Mesothelial cell of epicardium (in vitro differentiated cells): Measurements from ENCODE around the gene ADRA2B. TPM values are rescaled to one million over a fixed set of nuclear protein-coding genes. Genes with fewer than 3 reads are reported as not detected.

Experiments used
- DNase-seq, 2 experiments: peaks; one replicate each; pipeline ENCODE4 v3.0.0; 2021; ENCODE audit warnings: low spot score in 2 of 2; ENCODE audit not compliant: unreplicated experiment in 2 of 2
- H3K27ac Mint-ChIP-seq: 2 replicates; pipeline ENCODE4 v1.8.0; 2021; ENCODE audit warnings: mixed read lengths
- H3K27me3 Mint-ChIP-seq: 2 replicates; pipeline ENCODE4 v1.8.0; 2021; ENCODE audit warnings: low read depth, mixed read lengths
- H3K36me3 Mint-ChIP-seq: 2 replicates; pipeline ENCODE4 v1.8.0; 2021; ENCODE audit warnings: mixed read lengths
- H3K4me1 Mint-ChIP-seq: 2 replicates; pipeline ENCODE4 v1.8.0; 2021; ENCODE audit warnings: mixed read lengths
- H3K4me3 Mint-ChIP-seq: 2 replicates; pipeline ENCODE4 v1.8.0; 2021; ENCODE audit warnings: mild to moderate bottlenecking, moderate library complexity, mixed read lengths
- H3K9me3 Mint-ChIP-seq: 2 replicates; pipeline ENCODE4 v1.8.0; 2021; ENCODE audit warnings: mixed read lengths
- total RNA-seq: library from RNA; stranded (reverse); gene quantifications from 3 replicates; pipeline ENCODE4 v1.2.1, GENCODE V29; 2021
- TF ChIP-seq, protein P1 (sequence below): fragments of 200-600 bp; sonication (generic); IDR thresholded peaks from one replicate; pipeline ENCODE4 v1.5.0; 2021; ENCODE audit warnings: antibody characterized with exemption; ENCODE audit not compliant: unreplicated experiment

Gene ADRA2B
- total RNA-seq, 1 donor from 2014 or later: 0.56 TPM

DNA sequence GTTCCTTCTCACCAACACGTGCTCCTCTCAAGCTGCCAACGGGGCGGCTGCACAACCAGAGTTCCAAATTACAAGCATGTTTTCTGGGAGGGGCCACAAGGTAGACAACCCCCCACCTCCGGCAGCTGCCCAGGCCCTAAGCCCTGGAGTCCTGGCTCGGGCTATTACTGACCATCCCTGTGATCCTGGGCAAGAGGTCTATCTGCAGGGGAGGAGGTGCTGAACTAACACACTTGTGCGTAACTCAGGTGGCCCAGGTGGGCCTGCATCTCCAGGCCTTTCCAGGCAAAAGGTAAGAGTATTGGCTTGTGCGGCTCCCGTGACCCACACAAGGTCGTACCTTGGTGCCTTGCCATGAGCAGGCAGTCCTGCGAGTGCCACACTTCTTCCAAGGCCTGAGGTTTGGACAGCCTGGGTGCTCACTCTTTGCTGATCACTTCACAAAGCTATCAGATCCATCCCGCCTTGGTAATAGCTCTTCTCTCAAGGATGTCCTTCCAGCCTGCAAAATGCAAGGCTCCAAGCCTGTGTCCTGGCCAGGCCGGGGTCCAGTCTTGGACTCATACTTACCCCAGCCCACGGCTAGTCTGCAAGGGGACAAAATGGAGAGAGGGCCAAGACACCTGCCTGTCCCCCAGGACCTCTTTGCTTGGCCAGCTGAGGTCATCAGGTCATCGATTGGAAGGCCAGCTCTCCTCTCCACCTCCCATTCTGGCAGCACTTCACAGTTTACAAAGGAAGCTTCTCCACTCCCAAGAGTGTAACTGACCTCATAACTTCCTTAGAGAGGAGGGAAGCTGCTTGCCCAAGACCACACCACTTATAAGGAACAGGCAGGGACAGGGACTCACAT, 33.9 kb downstream of the ADRA2B start:
- no peaks in the 10 kb centered on the region for H3K4me1 Mint-ChIP-seq
- TF ChIP-seq, protein P1, sequence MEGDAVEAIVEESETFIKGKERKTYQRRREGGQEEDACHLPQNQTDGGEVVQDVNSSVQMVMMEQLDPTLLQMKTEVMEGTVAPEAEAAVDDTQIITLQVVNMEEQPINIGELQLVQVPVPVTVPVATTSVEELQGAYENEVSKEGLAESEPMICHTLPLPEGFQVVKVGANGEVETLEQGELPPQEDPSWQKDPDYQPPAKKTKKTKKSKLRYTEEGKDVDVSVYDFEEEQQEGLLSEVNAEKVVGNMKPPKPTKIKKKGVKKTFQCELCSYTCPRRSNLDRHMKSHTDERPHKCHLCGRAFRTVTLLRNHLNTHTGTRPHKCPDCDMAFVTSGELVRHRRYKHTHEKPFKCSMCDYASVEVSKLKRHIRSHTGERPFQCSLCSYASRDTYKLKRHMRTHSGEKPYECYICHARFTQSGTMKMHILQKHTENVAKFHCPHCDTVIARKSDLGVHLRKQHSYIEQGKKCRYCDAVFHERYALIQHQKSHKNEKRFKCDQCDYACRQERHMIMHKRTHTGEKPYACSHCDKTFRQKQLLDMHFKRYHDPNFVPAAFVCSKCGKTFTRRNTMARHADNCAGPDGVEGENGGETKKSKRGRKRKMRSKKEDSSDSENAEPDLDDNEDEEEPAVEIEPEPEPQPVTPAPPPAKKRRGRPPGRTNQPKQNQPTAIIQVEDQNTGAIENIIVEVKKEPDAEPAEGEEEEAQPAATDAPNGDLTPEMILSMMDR: no peak
- H3K27ac Mint-ChIP-seq: no peak overlapping the region
- H3K9me3 Mint-ChIP-seq: peaks cover 20% of the 10 kb centered on the region
- H3K36me3 Mint-ChIP-seq: no peaks in the 10 kb centered on the region
- no peak overlapping the region for H3K4me3 Mint-ChIP-seq
- H3K27me3 Mint-ChIP-seq: peaks cover 13% of the 10 kb centered on the region
- DNase-seq: no peak

DNA sequence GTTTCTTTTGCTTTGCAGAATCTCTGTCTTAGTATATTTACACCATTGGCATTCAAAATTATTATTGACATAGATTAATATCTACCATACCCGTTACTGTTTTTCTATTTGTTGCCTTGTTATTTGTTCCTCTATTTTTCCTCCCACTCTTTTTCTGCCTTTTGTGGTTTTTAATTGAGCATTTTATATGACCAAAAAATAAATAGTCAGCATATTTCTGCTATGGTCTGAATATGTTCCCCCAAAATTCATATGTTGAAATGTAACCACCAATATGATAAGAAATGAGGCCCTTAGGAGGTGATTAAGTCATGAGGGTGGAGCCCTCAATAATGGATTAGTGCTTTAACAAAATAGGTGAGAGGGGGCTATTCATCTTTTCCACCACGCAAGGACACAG, 35.3 kb downstream of the ADRA2B start:
- no peak overlapping the region for H3K27ac Mint-ChIP-seq
- no peaks in the 10 kb centered on the region for H3K4me1 Mint-ChIP-seq
- H3K27me3 Mint-ChIP-seq: peaks cover 13% of the 10 kb centered on the region
- TF ChIP-seq, protein P1: no peak
- DNase-seq: no peak
- no peak overlapping the region for H3K4me3 Mint-ChIP-seq
- no peaks in the 10 kb centered on the region for H3K36me3 Mint-ChIP-seq
- peaks cover 16% of the 10 kb centered on the region for H3K9me3 Mint-ChIP-seq

DNA sequence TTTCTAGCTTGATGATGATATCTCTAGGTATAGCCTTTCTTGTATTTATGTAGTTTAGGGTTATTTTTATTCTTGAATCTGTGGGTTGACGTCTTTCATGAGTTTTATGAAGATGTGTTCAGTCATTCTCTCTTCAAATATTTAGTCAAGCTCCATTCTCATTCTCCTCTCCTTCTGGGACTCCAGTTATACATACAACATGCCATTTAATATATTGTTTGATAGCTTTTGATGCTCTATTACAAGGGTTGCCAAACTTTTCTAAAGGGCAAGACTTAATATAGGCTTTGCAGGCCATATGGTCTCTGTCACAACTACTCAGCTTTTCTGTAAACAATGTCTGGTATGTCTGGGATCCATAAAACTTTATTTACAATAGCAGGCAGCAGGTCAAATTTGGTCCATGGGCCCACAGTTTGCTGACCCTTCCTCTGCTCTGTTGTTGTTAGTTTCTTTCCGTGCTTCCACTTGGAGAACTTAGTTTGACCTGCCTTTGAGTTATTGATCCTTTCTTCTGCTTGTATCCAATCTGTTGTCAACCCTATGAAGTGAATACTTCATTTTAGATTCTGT, 41.1 kb downstream of the ADRA2B start:
- TF ChIP-seq, protein P1: no peak
- no peak overlapping the region for H3K27ac Mint-ChIP-seq

DNA sequence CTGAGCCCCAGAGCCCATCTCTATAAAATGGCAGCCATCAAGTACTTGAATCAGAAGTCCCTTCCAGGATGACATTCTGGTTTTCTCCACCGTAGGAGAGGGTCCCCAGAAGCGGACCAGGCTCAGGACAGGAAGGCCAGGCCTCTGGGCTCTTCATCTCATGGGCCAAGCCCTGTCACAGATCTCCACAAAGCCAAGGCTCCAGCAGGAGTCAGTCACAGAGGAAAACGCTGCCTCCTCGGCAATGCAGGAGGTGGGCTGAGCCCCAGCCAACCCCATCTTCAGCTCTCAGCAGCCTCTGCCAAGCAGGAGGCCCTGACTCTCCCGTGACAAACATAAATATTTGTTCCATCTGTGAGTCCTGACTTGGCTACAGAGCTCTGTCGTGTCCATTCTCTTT, 42.2 kb downstream of the ADRA2B start:
- TF ChIP-seq, protein P1: no peak
- no peak overlapping the region for H3K27ac Mint-ChIP-seq
- no peaks in the 10 kb centered on the region for H3K36me3 Mint-ChIP-seq
- H3K4me3 Mint-ChIP-seq: no peak overlapping the region
- H3K9me3 Mint-ChIP-seq: peaks cover 26% of the 10 kb centered on the region
- H3K4me1 Mint-ChIP-seq: no peaks in the 10 kb centered on the region
- no peak for DNase-seq
- H3K27me3 Mint-ChIP-seq: peaks cover 1% of the 10 kb centered on the region

More for the DNA sequence above, 41.1 kb downstream of the ADRA2B start:
- Mint-ChIP-seq H3K36me3 (no peaks in the 10 kb centered on the region), H3K9me3 (peaks cover 26% of the 10 kb centered on the region), H3K27me3 (peaks cover 8% of the 10 kb centered on the region), H3K4me1 (no peaks in the 10 kb centered on the region), H3K4me3 (no peak overlapping the region)
- no peak for DNase-seq

DNA sequence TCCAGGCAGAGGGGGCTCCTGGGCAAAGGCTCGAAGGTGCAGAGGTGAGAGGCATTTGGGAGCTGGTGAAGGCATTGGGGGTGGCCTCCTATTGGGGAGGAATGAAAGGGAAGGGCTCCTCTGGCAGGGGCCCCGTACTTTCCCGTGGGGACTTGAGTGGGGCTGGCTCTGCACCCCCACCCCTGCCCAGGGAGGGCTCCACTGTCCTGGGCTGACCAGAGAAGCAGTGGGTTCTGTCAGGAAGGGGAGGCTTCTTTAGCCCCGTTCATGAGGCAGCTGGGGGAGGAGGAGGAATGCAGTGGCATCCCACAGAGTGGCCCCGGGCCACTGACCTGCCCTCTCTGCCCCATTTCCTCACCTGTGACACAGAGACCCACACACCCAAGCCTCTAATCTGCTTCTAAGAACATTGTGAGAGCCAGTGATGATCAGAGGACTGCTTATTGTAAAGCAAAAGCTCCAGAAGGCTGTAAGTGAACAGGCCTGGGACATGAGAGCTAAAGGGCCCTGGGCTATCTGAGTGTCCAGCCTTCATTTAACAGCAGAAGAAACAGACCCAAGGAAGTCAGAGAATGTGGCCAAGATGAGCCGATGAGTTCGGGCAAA, 43.1 kb downstream of the ADRA2B start:
- Mint-ChIP-seq H3K4me3 (no peak overlapping the region), H3K27ac (no peak overlapping the region), H3K4me1 (no peaks in the 10 kb centered on the region), H3K27me3 (no peaks in the 10 kb centered on the region), H3K9me3 (peaks cover 26% of the 10 kb centered on the region), H3K36me3 (no peaks in the 10 kb centered on the region)
- TF ChIP-seq, protein P1: no peak
- DNase-seq: no peak
